Retinal pigment epithelial cell (primary cell): ENCODE measurements around the gene PTPN2.

ENCODE experiments used
- DNase-seq: peaks from one replicate; pipeline ENCODE4 v3.0.0-alpha.2; 2010; ENCODE audit warnings: low read depth
- H3K4me3 ChIP-seq: 2 replicates; pipeline ENCODE4 v1.5.1; 2011; ENCODE audit warnings: mild to moderate bottlenecking, low read length, control low read depth, moderate library complexity
- TF ChIP-seq, protein P1 (sequence below): conservative IDR thresholded peaks from 2 replicates; pipeline ENCODE4 v1.5.1; 2011; ENCODE audit warnings: low read depth, low read length, control low read depth, inconsistent platforms

The PTPN2 gene

DNA sequence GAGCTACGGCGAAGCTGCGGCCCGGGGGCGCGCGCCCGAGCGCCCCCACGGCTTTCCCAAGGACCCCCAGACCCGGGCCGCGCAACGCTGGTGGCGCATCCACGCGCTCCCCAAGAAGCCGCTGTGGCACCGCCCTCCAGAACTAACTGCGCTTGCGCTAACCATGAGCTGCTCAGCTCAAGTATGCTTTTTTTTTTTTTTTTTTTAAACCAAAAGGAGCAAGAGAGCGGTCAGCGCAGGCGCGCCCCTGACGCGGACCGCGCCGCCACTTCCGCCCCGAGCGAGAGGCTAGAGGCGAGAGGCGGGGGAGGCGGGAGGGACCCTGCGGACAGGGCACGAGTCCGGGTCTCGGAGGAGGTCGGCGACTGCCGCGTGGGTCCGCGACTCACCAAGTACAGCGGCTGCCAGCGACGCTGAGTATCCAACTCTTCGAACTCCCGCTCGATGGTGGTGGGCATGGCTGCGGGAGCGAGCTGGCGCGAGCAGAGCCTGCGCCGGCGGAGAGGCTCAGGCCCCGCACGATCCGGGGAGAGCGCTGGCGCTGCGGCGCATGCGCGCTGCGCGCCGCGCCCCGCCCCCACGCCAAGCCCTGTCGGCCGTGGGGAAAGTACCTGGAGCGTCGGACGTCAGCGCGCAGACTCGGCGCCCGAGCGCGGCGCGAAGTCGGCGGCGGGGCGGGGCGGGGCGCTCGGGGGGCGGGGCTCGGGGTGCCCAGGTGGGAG, at the start of gene PTPN2:
Gene PTPN2, minus strand, starts transcription at position 554 of the 722 bp plus-strand sequence. Its CDS starts 96 bp downstream, at position 458.
- DNase-seq: peak; percentile 81
- TF ChIP-seq, protein P1, sequence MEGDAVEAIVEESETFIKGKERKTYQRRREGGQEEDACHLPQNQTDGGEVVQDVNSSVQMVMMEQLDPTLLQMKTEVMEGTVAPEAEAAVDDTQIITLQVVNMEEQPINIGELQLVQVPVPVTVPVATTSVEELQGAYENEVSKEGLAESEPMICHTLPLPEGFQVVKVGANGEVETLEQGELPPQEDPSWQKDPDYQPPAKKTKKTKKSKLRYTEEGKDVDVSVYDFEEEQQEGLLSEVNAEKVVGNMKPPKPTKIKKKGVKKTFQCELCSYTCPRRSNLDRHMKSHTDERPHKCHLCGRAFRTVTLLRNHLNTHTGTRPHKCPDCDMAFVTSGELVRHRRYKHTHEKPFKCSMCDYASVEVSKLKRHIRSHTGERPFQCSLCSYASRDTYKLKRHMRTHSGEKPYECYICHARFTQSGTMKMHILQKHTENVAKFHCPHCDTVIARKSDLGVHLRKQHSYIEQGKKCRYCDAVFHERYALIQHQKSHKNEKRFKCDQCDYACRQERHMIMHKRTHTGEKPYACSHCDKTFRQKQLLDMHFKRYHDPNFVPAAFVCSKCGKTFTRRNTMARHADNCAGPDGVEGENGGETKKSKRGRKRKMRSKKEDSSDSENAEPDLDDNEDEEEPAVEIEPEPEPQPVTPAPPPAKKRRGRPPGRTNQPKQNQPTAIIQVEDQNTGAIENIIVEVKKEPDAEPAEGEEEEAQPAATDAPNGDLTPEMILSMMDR: no peak
- peak within 1 kb of the TSS; percentile 82 for H3K4me3 ChIP-seq

GRCh38 chr18:12933327-12933726, 49.3 kb upstream of the PTPN2 start:
- TF ChIP-seq, protein P1: no peak
- DNase-seq: no peak
- no peak overlapping the region for H3K4me3 ChIP-seq

DNA sequence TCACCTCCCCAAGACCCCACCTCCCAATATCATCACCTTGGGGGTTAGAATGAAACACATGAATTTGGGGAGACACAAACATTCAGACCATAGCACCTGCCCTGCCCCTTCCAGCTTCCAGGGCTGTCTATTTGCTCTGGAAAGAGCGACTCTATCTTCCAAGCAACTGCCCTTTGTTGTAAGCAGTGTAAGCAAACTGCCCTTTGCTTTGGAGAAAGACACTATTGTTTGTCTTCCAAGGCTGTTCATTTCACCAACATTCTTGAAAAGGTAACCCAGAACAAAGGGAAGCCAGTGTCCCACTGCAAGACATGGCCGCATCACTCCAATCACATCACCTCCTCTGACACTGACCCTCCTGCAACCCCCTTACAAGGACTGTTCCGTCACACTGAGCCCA, 46.9 kb upstream of the PTPN2 start:
- no peak overlapping the region for H3K4me3 ChIP-seq
- no peak for DNase-seq
- TF ChIP-seq, protein P1: no peak

GRCh38 chr18:12930376-12930775, 46.3 kb upstream of the PTPN2 start:
- no peak overlapping the region for H3K4me3 ChIP-seq
- no peak for DNase-seq
- TF ChIP-seq, protein P1: no peak

DNA sequence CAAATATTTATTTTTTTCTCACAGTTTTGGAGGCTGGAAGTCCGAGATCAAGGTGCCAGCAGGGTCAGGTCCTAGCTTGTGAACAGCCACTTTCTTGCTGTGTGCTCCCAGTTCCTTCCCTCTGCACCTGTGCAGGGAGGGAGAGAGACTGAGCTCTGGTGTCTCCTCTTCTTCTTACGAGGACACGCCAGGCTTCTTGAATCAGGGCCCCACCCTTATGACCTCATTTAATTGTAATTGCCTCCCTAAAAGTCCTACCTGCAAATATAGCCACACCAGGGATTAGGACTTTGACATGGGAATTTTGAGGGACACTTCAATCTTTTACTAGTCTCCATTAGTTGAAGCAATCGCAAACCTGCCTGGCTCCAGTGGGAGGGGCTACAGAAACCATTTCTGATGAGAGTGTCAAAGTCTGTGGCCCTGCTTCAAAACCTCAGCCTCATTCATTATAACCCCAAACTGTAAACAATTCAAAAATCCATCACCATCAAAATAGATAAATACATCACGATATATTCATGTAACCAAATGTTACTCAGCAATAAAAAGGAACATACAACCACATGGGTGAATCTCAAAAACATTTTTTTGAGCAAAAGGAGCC, 45.5 kb upstream of the PTPN2 start:
- TF ChIP-seq, protein P1: no peak
- no peak overlapping the region for H3K4me3 ChIP-seq
- no peak for DNase-seq

- no peak for DNase-seq
- H3K4me3 ChIP-seq: no peak overlapping the region
- TF ChIP-seq, protein P1: no peak
These were observed 44.6 kb upstream of the PTPN2 start for GRCh38 chr18:12928641-12929040.

DNA sequence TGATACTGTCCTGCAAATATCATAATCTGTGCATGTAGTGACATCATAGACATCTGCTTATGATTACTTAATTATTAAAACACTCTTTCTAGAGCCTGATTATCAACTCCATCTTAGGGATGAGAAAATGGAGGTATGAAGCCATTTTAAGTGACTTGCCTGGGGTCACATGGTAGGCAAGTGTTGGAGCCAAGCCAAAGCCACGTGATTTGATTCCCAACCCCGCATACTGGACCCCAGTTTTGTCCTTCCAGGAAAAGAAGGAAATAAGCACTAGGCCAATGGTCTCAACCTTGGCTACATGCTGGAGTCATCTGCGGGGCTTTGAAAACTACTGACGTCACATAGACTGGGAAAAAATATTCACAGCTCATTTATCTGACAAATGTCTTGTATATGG, 44.2 kb upstream of the PTPN2 start:
- DNase-seq: no peak
- H3K4me3 ChIP-seq: no peak overlapping the region
- TF ChIP-seq, protein P1: no peak
